ENCODE measurements around the gene OLIG2.

DNA sequence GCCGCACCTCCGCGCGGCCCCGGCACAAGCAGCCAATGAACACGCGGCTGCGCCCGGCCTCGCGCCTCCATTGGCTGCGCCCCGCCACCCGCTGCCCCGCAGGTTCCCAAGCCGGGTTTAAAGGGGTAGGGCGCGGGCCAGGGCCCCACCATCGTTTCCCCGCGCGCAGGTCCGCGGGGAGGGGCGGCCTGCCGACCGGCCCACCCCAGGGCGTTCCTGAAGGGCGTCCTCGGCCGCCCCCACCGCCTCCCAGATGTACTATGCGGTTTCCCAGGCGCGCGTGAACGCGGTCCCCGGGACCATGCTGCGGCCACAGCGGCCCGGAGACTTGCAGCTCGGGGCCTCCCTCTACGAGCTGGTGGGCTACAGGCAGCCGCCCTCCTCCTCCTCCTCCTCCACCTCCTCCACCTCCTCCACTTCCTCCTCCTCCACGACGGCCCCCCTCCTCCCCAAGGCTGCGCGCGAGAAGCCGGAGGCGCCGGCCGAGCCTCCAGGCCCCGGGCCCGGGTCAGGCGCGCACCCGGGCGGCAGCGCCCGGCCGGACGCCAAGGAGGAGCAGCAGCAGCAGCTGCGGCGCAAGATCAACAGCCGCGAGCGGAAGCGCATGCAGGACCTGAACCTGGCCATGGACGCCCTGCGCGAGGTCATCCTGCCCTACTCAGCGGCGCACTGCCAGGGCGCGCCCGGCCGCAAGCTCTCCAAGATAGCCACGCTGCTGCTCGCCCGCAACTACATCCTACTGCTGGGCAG is 44.4 kb downstream of the OLIG2 start, which contains the start of gene OLIG1:
- TF ChIP-seq, protein P1, sequence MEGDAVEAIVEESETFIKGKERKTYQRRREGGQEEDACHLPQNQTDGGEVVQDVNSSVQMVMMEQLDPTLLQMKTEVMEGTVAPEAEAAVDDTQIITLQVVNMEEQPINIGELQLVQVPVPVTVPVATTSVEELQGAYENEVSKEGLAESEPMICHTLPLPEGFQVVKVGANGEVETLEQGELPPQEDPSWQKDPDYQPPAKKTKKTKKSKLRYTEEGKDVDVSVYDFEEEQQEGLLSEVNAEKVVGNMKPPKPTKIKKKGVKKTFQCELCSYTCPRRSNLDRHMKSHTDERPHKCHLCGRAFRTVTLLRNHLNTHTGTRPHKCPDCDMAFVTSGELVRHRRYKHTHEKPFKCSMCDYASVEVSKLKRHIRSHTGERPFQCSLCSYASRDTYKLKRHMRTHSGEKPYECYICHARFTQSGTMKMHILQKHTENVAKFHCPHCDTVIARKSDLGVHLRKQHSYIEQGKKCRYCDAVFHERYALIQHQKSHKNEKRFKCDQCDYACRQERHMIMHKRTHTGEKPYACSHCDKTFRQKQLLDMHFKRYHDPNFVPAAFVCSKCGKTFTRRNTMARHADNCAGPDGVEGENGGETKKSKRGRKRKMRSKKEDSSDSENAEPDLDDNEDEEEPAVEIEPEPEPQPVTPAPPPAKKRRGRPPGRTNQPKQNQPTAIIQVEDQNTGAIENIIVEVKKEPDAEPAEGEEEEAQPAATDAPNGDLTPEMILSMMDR (IDR thresholded peaks at IDR 0.05): no peak
- TF ChIP-seq FOXK1 (CRISPR knock-in tag; IDR thresholded peaks at IDR 0.05): peak; percentile 61; the same call in 1 of the 2 replicates
- peak; percentile 78 for TF ChIP-seq NFYB (CRISPR knock-in tag; conservative IDR thresholded peaks at IDR 0.05; ENCODE audit: low read depth)
- TF ChIP-seq, protein P2, sequence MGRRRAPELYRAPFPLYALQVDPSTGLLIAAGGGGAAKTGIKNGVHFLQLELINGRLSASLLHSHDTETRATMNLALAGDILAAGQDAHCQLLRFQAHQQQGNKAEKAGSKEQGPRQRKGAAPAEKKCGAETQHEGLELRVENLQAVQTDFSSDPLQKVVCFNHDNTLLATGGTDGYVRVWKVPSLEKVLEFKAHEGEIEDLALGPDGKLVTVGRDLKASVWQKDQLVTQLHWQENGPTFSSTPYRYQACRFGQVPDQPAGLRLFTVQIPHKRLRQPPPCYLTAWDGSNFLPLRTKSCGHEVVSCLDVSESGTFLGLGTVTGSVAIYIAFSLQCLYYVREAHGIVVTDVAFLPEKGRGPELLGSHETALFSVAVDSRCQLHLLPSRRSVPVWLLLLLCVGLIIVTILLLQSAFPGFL (CRISPR knock-in tag; IDR thresholded peaks at IDR 0.05; ENCODE audit: borderline replicate concordance): no peak
- TF ChIP-seq ETV6 (CRISPR knock-in tag; IDR thresholded peaks at IDR 0.05): no peak
